HG03460 (cell line): ENCODE results near the gene IGF2BP3.
"Not testable (repeated sequence)": the region's sequence is repeated elsewhere in the genome, so short reads cannot be mapped to it uniquely, and the experiment has no call there.

Experiments used
- ATAC-seq: cut with Tn5 transposase; IDR thresholded peaks from one replicate; pipeline ENCODE4 v1.9.1; 2021; ENCODE audit not compliant: unreplicated experiment

Gene IGF2BP3

GRCh38 chr7:23343806-23344475 lies 126.3 kb downstream of the IGF2BP3 start:
- no peak for ATAC-seq

- ATAC-seq = no peak
Measured at GRCh38 chr7:23343102-23343501, 127.2 kb downstream of the IGF2BP3 start.

GRCh38 chr7:23341846-23342598 lies 128.3 kb downstream of the IGF2BP3 start:
- no peak for ATAC-seq

GRCh38 chr7:23338863-23339262 lies 131.4 kb downstream of the IGF2BP3 start:
- ATAC-seq = no peak

GRCh38 chr7:23338439-23338838 lies 131.9 kb downstream of the IGF2BP3 start:
- ATAC-seq = no peak

- ATAC-seq = no peak
Measured at GRCh38 chr7:23337374-23337773, 132.9 kb downstream of the IGF2BP3 start.

- no peak for ATAC-seq
Measured at GRCh38 chr7:23336799-23337283, 133.4 kb downstream of the IGF2BP3 start.

- no peak for ATAC-seq
Measured at GRCh38 chr7:23336086-23336485, 134.2 kb downstream of the IGF2BP3 start.

GRCh38 chr7:23335621-23336020 lies 134.7 kb downstream of the IGF2BP3 start:
- no peak for ATAC-seq

GRCh38 chr7:23335136-23335535 lies 135.2 kb downstream of the IGF2BP3 start:
- no peak for ATAC-seq

- no peak for ATAC-seq
Measured at GRCh38 chr7:23334482-23335056, 135.7 kb downstream of the IGF2BP3 start.

- no peak for ATAC-seq
Measured at GRCh38 chr7:23333671-23334246, 136.5 kb downstream of the IGF2BP3 start.

- ATAC-seq = no peak
Measured at GRCh38 chr7:23332910-23333612, 137.2 kb downstream of the IGF2BP3 start.

GRCh38 chr7:23332193-23332592 lies 138.1 kb downstream of the IGF2BP3 start:
- ATAC-seq = no peak

GRCh38 chr7:23331132-23331531 lies 139.2 kb downstream of the IGF2BP3 start:
- ATAC-seq = no peak

GRCh38 chr7:23315366-23315765 lies 154.9 kb downstream of the IGF2BP3 start:
- ATAC-seq = no peak

GRCh38 chr7:23312141-23312540 lies 158.2 kb downstream of the IGF2BP3 start:
- ATAC-seq = not testable (repeated sequence)

- ATAC-seq = no peak
Measured at GRCh38 chr7:23308754-23309153, 161.5 kb downstream of the IGF2BP3 start.

GRCh38 chr7:23306936-23307521 lies 163.3 kb downstream of the IGF2BP3 start:
- ATAC-seq = no peak

- peak; percentile 2 for ATAC-seq
Measured at GRCh38 chr7:23299770-23300300, 170.5 kb downstream of the IGF2BP3 start.
